ENCODE data around the gene HPCAL4. TPM values are rescaled to one million over a fixed set of nuclear protein-coding genes. Genes with fewer than 3 reads are reported as not detected.

Gene HPCAL4
- total and polyA plus RNA-seq, 9 of the 15 experiments (the other 6 are each of a cell fraction or from before 2014, with no cell fraction given) = 0.01 to 0.04 (median 0.04) TPM; not detected in 4

GRCh38 chr1:39711104-39711965 is 20.1 kb upstream of the HPCAL4 start (continued):
- TF ChIP-seq ZNF121 (CRISPR knock-in tag; conservative IDR thresholded peaks at IDR 0.05) (no peak), ZNF239 (CRISPR knock-in tag; IDR thresholded peaks at IDR 0.05) (peak; percentile 21; the same call in 1 of the 2 replicates), BHLHE40 (IDR thresholded peaks at IDR 0.05; ENCODE audit: low read length) (peak; percentile 84), KHSRP (IDR thresholded peaks at IDR 0.05) (peak; percentile 56), CC2D1A (IDR thresholded peaks at IDR 0.05) (peak; percentile 79; the same call in 1 of the 2 replicates), USF1 (CRISPR knock-in tag; IDR thresholded peaks at IDR 0.05) (peak; percentile 42; the same call in 1 of the 2 replicates), ZMIZ1 (IDR thresholded peaks at IDR 0.05; ENCODE audit: low read depth in 2 of 2, low read length in 2 of 2) (peak in 1 of 2 experiments; percentile 89; a peak in 2 of 4 replicates), BACH1 (tag; IDR thresholded peaks at IDR 0.05) (peak; percentile 81; the same call in 1 of the 2 replicates), ZFP91 (CRISPR knock-in tag; IDR thresholded peaks at IDR 0.05) (no peak), TSHZ1 (CRISPR knock-in tag; IDR thresholded peaks at IDR 0.05) (no peak), SMARCB1 (IDR thresholded peaks at IDR 0.05; ENCODE audit: insufficient read length, low read depth) (no peak), ATF4 (CRISPR knock-in tag; IDR thresholded peaks at IDR 0.05) (no peak; the same call in 1 of the 2 replicates), ZBTB8A (IDR thresholded peaks at IDR 0.05; ENCODE audit: partially characterized antibody) (no peak), CBFB (CRISPR knock-in tag; IDR thresholded peaks at IDR 0.05) (peak; percentile 52; the same call in 1 of the 2 replicates)
